GDM1 (cell line): Measurements from ENCODE around the gene ZNF432.
A peak's percentile ranks its signal among the peaks of the same experiment; 100 is the strongest.
"Not testable (repeated sequence)": the region's sequence is repeated elsewhere in the genome, so short reads cannot be mapped to it uniquely, and the experiment has no call there.

Source experiments
- DNase-seq: peaks from one replicate; lab custom pipeline; 2025; lab: John Stamatoyannopoulos, UW

Gene ZNF432

GRCh38 chr19:52048555-52049501, at the start of gene ZNF432:
Gene ZNF432, minus strand, starts transcription at chr19:52048838. Its CDS starts 1,970 bp downstream, at chr19:52046868.
- DNase-seq, result peak; percentile 94

GRCh38 chr19:52096416-52096815, 47.8 kb upstream of the ZNF432 start:
- DNase-seq, result not testable (repeated sequence)

- peak; percentile 84 for DNase-seq
These were observed 46.8 kb upstream of the ZNF432 start, which contains the start of gene ZNF841 for GRCh38 chr19:52095172-52096014. Gene ZNF841, minus strand, starts transcription at chr19:52095765. Its CDS starts 10,964 bp downstream, at chr19:52084801.

- DNase-seq, result no peak
These were observed 46.0 kb upstream of the ZNF432 start for GRCh38 chr19:52094526-52095130.

GRCh38 chr19:52086481-52086880, 37.8 kb upstream of the ZNF432 start:
- no peak for DNase-seq

- DNase-seq, result no peak
These were observed 21.9 kb upstream of the ZNF432 start for GRCh38 chr19:52070496-52070895.

GRCh38 chr19:52069653-52070052, 21.0 kb upstream of the ZNF432 start:
- DNase-seq, result no peak

GRCh38 chr19:52066258-52066863, 17.7 kb upstream of the ZNF432 start:
- DNase-seq, result no peak

- no peak for DNase-seq
These were observed 16.8 kb upstream of the ZNF432 start for GRCh38 chr19:52065399-52065798.

GRCh38 chr19:52056480-52056879, 7.8 kb upstream of the ZNF432 start:
- DNase-seq, result not testable (repeated sequence)

- not testable (repeated sequence) for DNase-seq
These were observed 3.1 kb upstream of the ZNF432 start for GRCh38 chr19:52051736-52052135.

- no peak for DNase-seq
These were observed 9.5 kb downstream of the ZNF432 start for GRCh38 chr19:52039169-52039568.

GRCh38 chr19:52034051-52034728, 14.4 kb downstream of the ZNF432 start:
- no peak for DNase-seq

- DNase-seq, result no peak
These were observed 19.9 kb downstream of the ZNF432 start for GRCh38 chr19:52028780-52029123.

- peak; percentile 75 for DNase-seq
These were observed 20.4 kb downstream of the ZNF432 start, which contains the start of gene ZNF614 for GRCh38 chr19:52028027-52028779. Gene ZNF614, minus strand, starts transcription at chr19:52028379. Its CDS starts 2,634 bp downstream, at chr19:52025745.

- not testable (repeated sequence) for DNase-seq
These were observed 22.2 kb downstream of the ZNF432 start for GRCh38 chr19:52026255-52026990.

- not testable (repeated sequence) for DNase-seq
These were observed 24.2 kb downstream of the ZNF432 start for GRCh38 chr19:52024478-52024877.

- no peak for DNase-seq
These were observed 26.4 kb downstream of the ZNF432 start for GRCh38 chr19:52022193-52022592.

GRCh38 chr19:52020506-52020905, 28.1 kb downstream of the ZNF432 start:
- no peak for DNase-seq

- DNase-seq, result no peak
These were observed 38.0 kb downstream of the ZNF432 start for GRCh38 chr19:52010674-52011073.
